Aorta (tissue), 5 donors: ENCODE data around the gene SAMD5. TPM values are rescaled to one million over a fixed set of nuclear protein-coding genes. Genes with fewer than 3 reads are reported as not detected.

Experiments used
- ATAC-seq: fragments of 200-7000 bp; cut with Tn5 transposase; one replicate; pipeline ENCODE4 v1.9.1; 2022; ENCODE audit warnings: moderate library complexity; ENCODE audit not compliant: low FRiP score
- DNase-seq, 2 donors: peaks; one replicate each; pipeline ENCODE4 v3.0.0-alpha.2; 2020
- H3K27ac ChIP-seq, 2 donors: one replicate each; pipeline ENCODE4 v1.5.1; 2013; ENCODE audit warnings: low read length in 2 of 2, mild to moderate bottlenecking in 2 of 2, moderate library complexity in 2 of 2, control low read depth in 1 of 2, inconsistent platforms in 1 of 2, low read depth in 1 of 2
- H3K27me3 ChIP-seq, 2 donors: one replicate each; pipeline ENCODE4 v1.6.1; 2013; ENCODE audit warnings: control low read depth in 1 of 2, low read length in 1 of 2, mild to moderate bottlenecking in 1 of 2, moderate library complexity in 1 of 2; ENCODE audit not compliant: insufficient read depth in 2 of 2, control insufficient read depth in 1 of 2
- H3K36me3 ChIP-seq, 2 donors: one replicate each; pipeline ENCODE4 v1.6.1; 2013; ENCODE audit warnings: control low read depth in 1 of 2, low read length in 1 of 2, mild to moderate bottlenecking in 1 of 2; ENCODE audit not compliant: insufficient read depth in 2 of 2, control insufficient read depth in 1 of 2
- H3K4me1 ChIP-seq, 2 donors: one replicate each; pipeline ENCODE4 v1.6.1; 2013; ENCODE audit warnings: low read length in 2 of 2, control low read depth in 1 of 2, mild to moderate bottlenecking in 1 of 2, moderate library complexity in 1 of 2; ENCODE audit not compliant: insufficient read depth in 2 of 2, control insufficient read depth in 1 of 2
- H3K4me3 ChIP-seq, 2 donors: one replicate each; pipeline ENCODE4 v1.5.1; 2013; ENCODE audit warnings: low read length in 2 of 2, control low read depth in 1 of 2, mild to moderate bottlenecking in 1 of 2
- H3K9me3 ChIP-seq: one replicate; pipeline ENCODE4 v1.6.1; 2013; ENCODE audit warnings: mild to moderate bottlenecking, low read length; ENCODE audit not compliant: control insufficient read depth
- WGBS, 2 donors: extraction: QIAGEN DNeasy Blood & Tissue Kit; methylation state at CpG; one replicate each; pipeline ENCODE4 v1.1.7; 2013; 5-methylcytosine and 5-hydroxymethylcytosine counted together
- intact Hi-C, 2 donors: fragments of 100-400 bp; cut with DNase I; formaldehyde crosslinking; loops; one replicate each; pipeline versions ENCODE4 v1.14.2 to v1.15.0; 2022
- polyA plus RNA-seq, 2 donors: library from polyadenylated mRNA; stranded (reverse); fragments of 200-250 nt; gene quantifications; one replicate each; pipeline ENCODE4 v1.2.3, GENCODE V29; 2013
- total RNA-seq, 2 donors: library from RNA; stranded (reverse); fragmentation: NEBNext Ultra II Directional; extraction: Animal tissue kit (Norgen Biotek cat#: 25700); gene quantifications; one replicate each; pipeline ENCODE4 v1.2.1, GENCODE V29; 2021
- donor health status: healthy with polysubstance abuse.
- donor health status: Bipolar disorder and iron deficiency.
- donor health status: DM: no; HTN: no; CAD: no.
- donor health status: DM: no; HTN: no; CAD: no.
- donor health status: DM: yes; HTN: yes; CAD: no.

The SAMD5 gene
- total and polyA plus RNA-seq, 4 donors = 0.50 to 3.8 (median 1.9) TPM

- 96 to 97% methylated on average over 3 of the region's 3 CpGs for WGBS, 2 donors
- intact Hi-C loops = no loop called here
- no peaks in the 10 kb centered on the region for H3K27me3 ChIP-seq
- DNase-seq = no peak
- no peak for ATAC-seq
- no peaks in the 10 kb centered on the region for H3K4me1 ChIP-seq
- no peak overlapping the region for H3K4me3 ChIP-seq
- H3K27ac ChIP-seq = no peak overlapping the region
- H3K36me3 ChIP-seq = no peaks in the 10 kb centered on the region
- H3K9me3 ChIP-seq = no peaks in the 10 kb centered on the region
Measured at GRCh38 chr6:147617366-147617765, 108.9 kb downstream of the SAMD5 start.

GRCh38 chr6:147618457-147618856 is 110.0 kb downstream of the SAMD5 start:
- no peak overlapping the region for H3K27ac ChIP-seq
- H3K4me3 ChIP-seq = no peak overlapping the region
- DNase-seq (no peak), ATAC-seq (no peak)
- WGBS, 2 donors = 93 to 97% methylated on average over 6 of the region's 6 CpGs
- no peaks in the 10 kb centered on the region for H3K36me3 ChIP-seq
- no peaks in the 10 kb centered on the region for H3K4me1 ChIP-seq
- H3K9me3 ChIP-seq = peaks cover 2% of the 10 kb centered on the region
- H3K27me3 ChIP-seq = no peaks in the 10 kb centered on the region
- intact Hi-C loops = no loop called here

- H3K4me3 ChIP-seq = no peak overlapping the region
- DNase-seq (no peak), ATAC-seq (no peak)
- WGBS, 2 donors = 92 to 95% methylated on average over 6 of the region's 6 CpGs
- H3K27me3 ChIP-seq = no peaks in the 10 kb centered on the region
- H3K27ac ChIP-seq = no peak overlapping the region
- H3K36me3 ChIP-seq = no peaks in the 10 kb centered on the region
- H3K4me1 ChIP-seq = no peaks in the 10 kb centered on the region
- H3K9me3 ChIP-seq = peaks cover 2% of the 10 kb centered on the region
- intact Hi-C loops = no loop called here
Measured at GRCh38 chr6:147618927-147619326, 110.4 kb downstream of the SAMD5 start.
